Effector CD8-positive, alpha-beta T cell (primary cell): Measurements from ENCODE around the gene GALNT10.

Source experiments
- DNase-seq: peaks from one replicate; lab custom pipeline; 2025; lab: John Stamatoyannopoulos, UW

The GALNT10 gene

DNA sequence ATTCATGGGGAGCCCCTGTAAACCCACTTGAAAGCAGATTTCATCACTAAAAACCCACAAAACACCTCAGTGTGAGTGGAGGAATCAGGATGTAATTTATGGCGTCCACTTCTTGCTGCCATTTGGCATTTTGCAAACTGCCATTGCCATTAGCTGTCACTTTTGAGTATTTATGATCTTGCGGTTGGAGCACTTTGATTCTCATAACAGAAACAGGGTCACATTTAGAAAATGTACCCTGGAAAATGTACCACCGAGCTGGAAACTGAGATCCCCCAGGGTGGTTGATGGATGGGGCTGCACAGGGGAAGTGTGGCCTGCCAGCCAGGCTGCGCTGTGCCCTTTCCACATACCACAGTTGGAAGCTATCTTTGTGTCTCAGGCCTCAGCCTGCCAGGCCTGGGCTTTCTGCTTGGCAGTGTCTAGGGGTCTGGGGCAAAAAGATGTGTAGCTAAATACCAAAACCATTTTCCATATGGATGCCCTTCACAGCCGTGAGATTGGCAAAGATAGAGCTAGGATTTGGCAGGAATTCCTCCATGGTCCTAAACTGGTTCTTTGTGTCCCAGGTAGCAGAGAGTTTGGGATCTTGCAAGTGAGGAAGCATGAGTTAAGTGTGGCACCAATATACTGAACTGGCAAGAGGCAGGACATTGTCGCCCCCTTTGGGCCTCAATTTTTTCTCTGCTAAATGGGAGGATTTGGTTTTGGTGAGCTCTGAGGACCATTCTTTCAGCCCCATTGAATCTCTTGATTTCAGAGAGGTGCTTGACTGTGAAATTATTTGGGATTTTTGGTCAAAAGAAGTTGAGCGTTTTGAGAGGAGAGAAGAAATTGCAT is 46.2 kb downstream of the GALNT10 start:
- no peak for DNase-seq

DNA sequence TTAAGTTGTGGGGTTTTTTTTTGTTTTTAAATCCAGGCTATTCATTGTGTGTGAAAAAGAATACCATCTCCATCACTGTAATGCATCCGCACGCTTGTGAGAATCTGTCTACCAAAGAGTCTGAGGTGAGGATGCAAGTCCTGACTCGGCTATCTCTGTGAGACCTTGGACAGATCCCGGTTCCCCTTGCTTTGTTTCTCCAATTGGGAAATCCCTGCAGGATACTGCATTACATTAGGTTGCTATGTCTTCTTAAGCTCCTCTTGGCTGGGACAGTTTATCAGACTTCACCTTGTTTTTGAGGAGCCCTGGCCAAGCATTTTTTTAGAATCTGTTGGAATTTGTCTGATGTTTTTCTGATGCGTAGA is 46.8 kb downstream of the GALNT10 start:
- no peak for DNase-seq

DNA sequence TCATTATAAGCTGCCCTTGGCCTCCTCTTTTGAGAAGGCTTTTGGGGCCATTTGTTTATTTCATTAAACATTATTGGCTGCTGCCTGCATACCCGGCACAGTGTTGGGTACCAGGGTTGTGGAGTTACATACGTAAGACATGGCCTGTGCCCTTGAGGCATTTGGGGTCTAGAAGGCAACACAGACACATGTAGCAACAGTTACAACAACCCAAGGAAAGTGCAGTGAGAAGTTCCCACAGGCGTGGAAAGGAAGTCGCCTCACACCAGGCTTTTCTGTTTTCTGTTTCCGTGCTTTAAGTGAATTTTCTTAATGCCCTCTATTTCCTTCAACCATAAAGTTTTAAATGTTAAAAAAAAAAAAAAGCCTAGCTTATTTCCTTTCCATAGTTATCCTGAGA is 47.4 kb downstream of the GALNT10 start:
- DNase-seq: no peak

DNA sequence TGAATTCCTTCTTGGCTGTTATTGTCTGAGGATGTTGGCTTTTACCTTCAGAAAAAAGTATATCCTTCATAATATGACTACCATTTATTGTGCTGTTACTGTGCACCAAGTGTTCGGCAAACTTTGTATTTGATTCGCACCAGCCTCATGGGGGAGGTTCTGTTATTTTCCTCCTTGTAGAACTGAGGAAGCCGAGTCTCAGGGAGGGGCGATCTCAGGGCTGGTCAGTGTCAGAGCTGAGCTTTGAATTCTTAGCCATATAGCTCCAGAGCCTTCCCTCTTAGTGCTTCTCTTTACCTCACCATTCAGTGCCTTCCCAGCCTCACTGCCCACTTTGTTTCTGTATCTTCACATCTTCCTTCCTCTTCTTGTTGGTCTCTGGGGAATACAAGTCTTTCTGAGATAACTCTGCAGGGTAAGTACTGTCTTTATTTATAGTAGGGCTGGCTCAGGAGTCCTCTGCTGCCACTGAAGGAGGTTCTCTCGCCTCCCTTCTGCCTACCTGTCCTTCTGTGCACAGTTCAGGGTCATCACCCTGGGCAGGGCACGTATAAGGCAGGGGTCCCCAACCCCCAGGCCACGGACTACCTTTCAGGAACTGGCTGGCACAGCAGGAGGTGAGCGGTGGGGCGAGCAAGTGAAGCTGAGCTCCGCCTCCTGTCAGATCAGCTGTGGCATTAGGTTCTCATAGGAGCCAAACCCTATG is 48.4 kb downstream of the GALNT10 start:
- no peak for DNase-seq

GRCh38 chr5:154240595-154240994 is 50.1 kb downstream of the GALNT10 start:
- DNase-seq: no peak

GRCh38 chr5:154241021-154241420 is 50.5 kb downstream of the GALNT10 start:
- no peak for DNase-seq

- DNase-seq: no peak
Observed at GRCh38 chr5:154242442-154242841, 51.9 kb downstream of the GALNT10 start.

DNA sequence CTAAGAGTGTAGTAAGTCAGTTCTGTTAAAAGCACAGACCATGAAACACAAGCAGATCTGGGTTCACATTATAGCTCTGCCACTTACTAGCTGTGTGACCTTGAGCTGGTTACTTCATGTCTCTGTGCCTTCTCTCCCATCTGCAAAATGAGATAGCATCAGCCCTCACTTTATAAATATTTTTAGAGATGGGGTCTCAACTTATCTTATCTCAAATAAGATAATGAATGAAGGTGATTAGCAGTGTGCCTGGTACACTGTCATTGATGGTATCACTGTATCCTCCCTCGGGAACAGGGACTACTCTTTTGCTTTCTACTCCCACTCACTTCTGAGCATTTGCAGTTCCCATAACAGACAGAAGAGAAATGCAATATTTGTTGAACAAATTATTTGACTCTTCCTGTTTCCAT is 52.4 kb downstream of the GALNT10 start:
- no peak for DNase-seq

DNA sequence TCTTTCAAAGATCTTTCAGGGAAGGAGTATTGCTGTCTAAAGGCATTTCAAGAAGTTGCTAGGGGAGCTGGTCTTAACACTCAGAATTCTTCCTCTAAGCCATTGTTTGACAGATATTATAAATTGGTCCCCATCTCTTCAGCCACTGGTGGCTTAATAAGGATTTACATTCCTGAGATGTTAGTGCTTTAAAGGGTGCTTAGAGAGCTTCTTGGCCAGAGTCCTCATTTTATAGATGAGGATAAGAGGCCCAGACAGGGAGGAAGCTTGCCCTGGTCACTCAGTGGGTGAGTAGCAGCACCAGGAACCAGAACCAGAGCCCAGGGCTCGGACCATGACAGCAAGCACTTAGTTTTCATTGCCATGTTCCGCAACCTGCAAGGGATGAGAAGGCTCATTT is 53.2 kb downstream of the GALNT10 start:
- DNase-seq: no peak

GRCh38 chr5:154244476-154244875 is 53.9 kb downstream of the GALNT10 start:
- DNase-seq: no peak

GRCh38 chr5:154248691-154249090 is 58.2 kb downstream of the GALNT10 start:
- no peak for DNase-seq

DNA sequence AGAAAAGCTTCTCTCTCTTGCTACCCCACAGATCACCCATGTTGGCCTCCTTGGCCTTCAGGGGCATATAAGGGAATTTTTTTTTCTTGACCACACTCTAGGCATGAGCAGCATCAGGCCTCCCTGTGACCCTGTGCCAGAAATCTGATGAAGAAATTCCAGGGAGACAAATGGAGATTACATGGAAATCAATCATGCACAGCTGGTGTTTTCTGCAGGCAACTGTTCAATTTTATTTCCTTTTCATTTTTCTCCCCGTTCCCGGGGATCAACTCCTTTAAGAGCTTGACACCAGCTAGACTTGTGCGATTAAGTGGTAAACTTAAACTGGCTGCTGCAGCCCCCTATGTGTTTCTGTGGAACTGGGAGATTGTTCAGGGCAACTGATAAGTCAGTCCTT is 59.3 kb downstream of the GALNT10 start:
- DNase-seq: no peak

DNA sequence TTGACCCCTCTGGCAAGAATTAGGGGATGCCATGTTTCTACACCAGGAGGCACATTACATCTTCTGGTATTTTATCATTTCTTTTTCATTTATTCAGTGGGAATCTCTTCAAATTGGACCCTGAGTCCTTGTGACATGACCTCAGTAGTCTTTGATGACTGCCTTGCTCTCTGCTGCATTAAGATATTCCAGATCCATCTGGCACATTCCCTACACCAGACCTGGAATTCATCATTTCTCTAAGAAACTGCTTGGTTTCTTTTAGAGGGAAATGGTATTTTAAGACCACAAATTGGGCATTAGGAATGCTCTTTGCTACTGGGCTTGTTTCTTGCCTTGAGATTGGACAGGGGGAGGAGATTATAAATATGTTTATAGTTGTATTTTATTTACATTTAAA is 61.0 kb downstream of the GALNT10 start:
- no peak for DNase-seq

DNA sequence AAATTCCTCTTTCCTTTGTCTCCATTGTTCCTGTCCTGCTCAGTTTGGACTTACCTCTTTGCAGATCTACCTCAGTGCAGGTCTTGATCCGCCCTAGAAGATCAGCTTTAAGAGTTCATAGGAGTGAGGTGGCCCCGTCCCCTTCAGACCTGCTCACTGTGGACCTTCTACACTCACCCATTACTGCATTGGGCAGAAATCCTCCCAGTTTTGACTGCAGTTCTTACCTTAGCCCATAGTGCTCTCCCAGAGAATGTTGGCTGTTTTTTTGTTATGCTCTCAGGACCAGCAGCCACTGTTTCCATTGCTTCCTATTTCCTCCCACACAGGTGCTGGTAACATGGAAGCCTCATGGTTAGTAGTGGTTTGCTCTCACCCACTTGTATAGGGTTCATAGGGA is 63.3 kb downstream of the GALNT10 start:
- DNase-seq: no peak

GRCh38 chr5:154254896-154255295 is 64.4 kb downstream of the GALNT10 start:
- DNase-seq: no peak

DNA sequence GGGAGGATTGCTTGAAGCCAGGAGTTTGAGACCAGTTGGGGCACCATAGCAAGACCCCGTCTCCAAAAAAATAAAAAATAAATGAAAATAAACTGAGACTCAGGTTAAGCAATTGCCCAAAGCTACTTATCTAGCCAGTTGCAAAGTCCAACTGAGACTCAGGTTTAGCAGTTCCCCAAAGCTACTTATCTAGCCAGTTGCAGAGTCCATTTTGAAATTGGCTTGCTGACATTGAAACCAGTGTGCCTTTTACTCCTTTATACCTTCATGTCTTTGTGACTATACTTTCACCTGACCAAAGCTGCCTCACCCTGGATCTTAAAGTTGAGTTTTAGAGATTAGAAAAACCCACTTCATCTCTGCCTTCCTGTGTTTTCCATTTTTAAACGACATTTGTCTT is 66.5 kb downstream of the GALNT10 start:
- no peak for DNase-seq

DNA sequence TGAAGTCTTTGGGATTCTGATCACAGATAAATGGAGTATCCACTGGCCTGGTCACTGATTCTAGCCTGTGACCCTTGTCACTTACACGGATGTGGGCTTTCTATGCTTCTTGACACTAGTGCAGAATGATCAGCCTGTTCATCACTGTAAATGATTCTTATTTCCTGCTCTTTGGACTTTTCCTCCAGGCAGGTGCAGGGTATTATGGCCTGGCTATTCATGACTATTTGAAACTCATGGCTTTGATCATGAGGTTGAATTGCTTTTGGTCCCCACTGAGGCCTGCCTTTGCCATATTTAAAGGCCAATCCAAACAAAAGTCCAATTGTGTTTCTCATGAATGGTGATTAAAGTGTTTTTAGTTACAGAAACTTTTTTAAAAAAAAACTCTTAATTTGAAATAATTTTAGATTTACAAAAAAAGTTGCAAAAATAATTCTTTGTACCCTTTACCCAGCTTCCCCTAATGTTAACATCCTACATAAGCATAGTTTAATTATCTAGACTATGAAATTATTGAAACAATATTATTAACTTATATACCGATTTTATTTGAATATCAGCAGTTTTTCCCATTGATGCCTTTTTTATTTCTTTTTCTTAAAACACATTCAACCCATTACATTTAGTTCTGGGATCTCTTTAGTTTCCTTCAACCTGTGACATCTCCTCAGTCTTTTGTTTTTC is 68.1 kb downstream of the GALNT10 start:
- no peak for DNase-seq

GRCh38 chr5:154260224-154260927 is 69.8 kb downstream of the GALNT10 start:
- DNase-seq: no peak

- no peak for DNase-seq
Observed at GRCh38 chr5:154262342-154262741, 71.8 kb downstream of the GALNT10 start.

DNA sequence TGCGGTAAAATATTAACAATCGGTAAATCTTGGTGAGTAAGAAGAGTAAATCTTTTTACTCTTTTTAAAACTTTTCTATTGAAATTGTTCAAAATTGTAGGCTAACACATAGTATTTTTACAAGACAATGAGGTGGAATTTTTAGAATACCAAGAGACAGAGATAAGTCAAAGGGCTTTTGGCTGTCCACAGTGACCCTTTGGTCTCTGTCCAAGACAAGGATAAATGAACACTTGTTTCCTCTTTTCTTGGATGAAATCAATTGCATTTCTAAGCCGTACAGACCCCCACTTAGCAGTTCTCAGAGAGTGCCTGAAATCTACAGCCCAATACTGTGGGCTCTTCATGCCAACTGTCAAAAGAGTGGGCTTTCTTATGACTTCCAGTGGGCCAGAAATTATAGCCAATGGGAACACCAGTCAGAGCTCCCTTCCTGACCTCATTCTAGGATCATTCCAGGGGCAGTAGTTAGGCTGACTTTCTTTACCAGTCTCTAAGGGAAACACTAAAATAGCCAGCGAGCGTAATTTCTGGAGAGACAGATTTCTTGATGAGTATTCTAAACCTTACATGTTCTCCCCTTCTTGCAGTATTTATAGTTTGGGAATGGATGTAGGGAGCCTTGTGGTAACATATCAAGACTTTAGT is 74.1 kb downstream of the GALNT10 start:
- DNase-seq: no peak

DNA sequence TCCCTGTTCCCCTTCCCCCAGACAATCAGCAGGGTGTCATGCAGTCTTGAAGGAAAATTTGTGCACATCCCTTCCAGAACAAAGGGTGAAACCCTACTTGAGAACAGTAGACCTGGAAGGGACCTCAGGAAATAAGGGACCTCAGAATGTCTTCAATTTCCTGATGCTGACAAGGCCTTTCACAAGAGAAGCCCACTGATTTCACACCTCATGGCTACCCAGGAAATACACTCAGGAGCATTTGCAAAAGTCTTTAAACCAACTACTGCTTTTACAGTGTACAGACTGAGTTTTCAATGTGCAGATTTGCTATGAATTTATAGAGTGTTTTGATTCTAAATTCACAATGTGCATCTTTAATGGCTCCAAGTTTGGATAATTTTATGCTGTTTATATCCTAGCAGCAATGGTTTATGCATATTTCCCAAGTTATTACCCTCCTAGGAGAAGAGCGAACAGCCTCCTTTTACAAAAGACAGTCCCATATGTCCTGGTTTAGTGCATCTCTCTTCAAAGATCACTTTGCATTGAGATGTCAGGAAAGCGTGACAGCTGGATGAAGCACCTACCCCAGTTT is 74.8 kb downstream of the GALNT10 start:
- DNase-seq: no peak
